OCI-LY3 (cell line): ENCODE data around the gene CLCF1.

Experiments used
- EZH2phosphoT487 ChIP-seq: fragments of 200-600 bp; shearing (Covaris generic); IDR thresholded peaks from 2 replicates; pipeline ENCODE4 v1.6.1; 2018; ENCODE audit warnings: antibody characterized with exemption, mixed run types, low read depth
- TF ChIP-seq, protein P1 (sequence below): fragments of 200-600, 300-600 bp; sonication (generic); IDR thresholded peaks from 2 replicates; pipeline ENCODE4 v1.5.1; 2014; ENCODE audit warnings: antibody characterized with exemption, low read length, low read depth

- TF ChIP-seq, protein P1, sequence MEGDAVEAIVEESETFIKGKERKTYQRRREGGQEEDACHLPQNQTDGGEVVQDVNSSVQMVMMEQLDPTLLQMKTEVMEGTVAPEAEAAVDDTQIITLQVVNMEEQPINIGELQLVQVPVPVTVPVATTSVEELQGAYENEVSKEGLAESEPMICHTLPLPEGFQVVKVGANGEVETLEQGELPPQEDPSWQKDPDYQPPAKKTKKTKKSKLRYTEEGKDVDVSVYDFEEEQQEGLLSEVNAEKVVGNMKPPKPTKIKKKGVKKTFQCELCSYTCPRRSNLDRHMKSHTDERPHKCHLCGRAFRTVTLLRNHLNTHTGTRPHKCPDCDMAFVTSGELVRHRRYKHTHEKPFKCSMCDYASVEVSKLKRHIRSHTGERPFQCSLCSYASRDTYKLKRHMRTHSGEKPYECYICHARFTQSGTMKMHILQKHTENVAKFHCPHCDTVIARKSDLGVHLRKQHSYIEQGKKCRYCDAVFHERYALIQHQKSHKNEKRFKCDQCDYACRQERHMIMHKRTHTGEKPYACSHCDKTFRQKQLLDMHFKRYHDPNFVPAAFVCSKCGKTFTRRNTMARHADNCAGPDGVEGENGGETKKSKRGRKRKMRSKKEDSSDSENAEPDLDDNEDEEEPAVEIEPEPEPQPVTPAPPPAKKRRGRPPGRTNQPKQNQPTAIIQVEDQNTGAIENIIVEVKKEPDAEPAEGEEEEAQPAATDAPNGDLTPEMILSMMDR = no peak
- TF ChIP-seq EZH2phosphoT487 = no peak
Observed at GRCh38 chr11:67420646-67421429, 47.4 kb upstream of the CLCF1 start.
